Ishikawa (cell line): ENCODE measurements around the gene ITPR2.

Source experiments
- CEBPB ChIP-seq: IDR thresholded peaks from 2 replicates; pipeline ENCODE4 v1.6.1; 2012
- CREB1 ChIP-seq: IDR thresholded peaks from 2 replicates; pipeline ENCODE4 v1.6.1; 2012; ENCODE audit warnings: low read depth
- EGR1 ChIP-seq: IDR thresholded peaks from 2 replicates; pipeline ENCODE4 v1.6.1; 2012
- EP300 ChIP-seq: IDR thresholded peaks from 2 replicates; pipeline ENCODE4 v1.6.1; 2012; ENCODE audit warnings: borderline replicate concordance
- FOXM1 ChIP-seq: IDR thresholded peaks from 2 replicates; pipeline ENCODE4 v1.6.1; 2012; ENCODE audit warnings: low read depth, borderline replicate concordance
- NFIC ChIP-seq: IDR thresholded peaks from 2 replicates; pipeline ENCODE4 v1.6.1; 2012
- RAD21 ChIP-seq: IDR thresholded peaks from 2 replicates; pipeline ENCODE4 v1.6.1; 2012; ENCODE audit warnings: low read depth
- REST ChIP-seq: IDR thresholded peaks from 2 replicates; pipeline ENCODE4 v1.6.1; 2012; ENCODE audit warnings: low read depth, mild to moderate bottlenecking
- TAF1 ChIP-seq: IDR thresholded peaks from 2 replicates; pipeline ENCODE4 v1.6.1; 2012; ENCODE audit warnings: low read depth, mild to moderate bottlenecking
- TCF12 ChIP-seq: IDR thresholded peaks from 2 replicates; pipeline ENCODE4 v1.6.1; 2012; ENCODE audit warnings: low read depth
- TEAD4 ChIP-seq: IDR thresholded peaks from 2 replicates; pipeline ENCODE4 v1.6.1; 2012
- USF1 ChIP-seq: IDR thresholded peaks from 2 replicates; pipeline ENCODE4 v1.6.1; 2012
- YY1 ChIP-seq: IDR thresholded peaks from 2 replicates; pipeline ENCODE4 v1.6.1; 2012; ENCODE audit warnings: low read depth
- ZBTB7A ChIP-seq: IDR thresholded peaks from 2 replicates; pipeline ENCODE4 v1.6.1; 2012; ENCODE audit warnings: low read depth
- TF ChIP-seq, protein P1 (sequence below): IDR thresholded peaks from 2 replicates; pipeline ENCODE4 v1.6.1; 2012

The ITPR2 gene

DNA sequence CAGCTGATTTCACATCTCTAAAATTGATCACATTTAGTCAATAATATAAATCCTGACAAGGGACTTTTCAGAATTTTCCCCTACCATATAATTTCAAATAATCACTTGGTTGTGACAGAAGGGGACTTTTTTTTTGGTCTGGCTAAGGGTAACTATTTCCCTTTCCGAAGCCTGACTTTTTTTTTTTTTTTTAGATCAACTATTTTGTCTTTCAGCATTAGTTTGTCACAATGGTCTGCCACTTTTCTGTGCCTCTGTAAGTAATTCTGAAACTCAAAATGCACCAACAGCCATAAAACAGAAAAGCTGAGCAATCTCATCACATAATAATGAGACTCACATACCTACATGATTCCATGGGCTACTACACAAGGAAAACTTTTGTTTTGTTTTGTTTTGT is 371.2 kb downstream of the ITPR2 start:
- TF ChIP-seq EGR1 (no peak), CREB1 (no peak)

DNA sequence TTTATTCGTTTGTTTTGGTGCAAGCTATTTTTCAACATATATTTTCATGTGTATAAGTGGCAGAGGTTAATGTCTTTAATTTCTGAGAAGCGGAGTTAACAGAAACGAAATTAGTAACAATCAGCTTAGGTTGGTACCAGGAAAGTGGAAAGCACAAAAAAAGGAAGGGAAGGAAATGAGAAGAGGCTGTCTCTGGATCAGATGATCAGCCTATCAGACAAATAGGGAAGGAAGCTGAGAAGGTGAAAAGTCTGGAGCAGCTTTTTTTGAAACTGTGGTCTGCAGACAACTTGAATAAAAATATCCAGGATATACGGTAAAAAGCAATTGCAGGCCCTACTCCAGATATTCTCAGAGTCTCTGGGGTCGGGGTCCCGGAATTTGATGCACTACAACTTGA is 372.6 kb downstream of the ITPR2 start:
- no peak for TF ChIP-seq RAD21
- no peak for TF ChIP-seq REST
- TF ChIP-seq TAF1: no peak
- TF ChIP-seq YY1: no peak
- no peak for TF ChIP-seq ZBTB7A
- no peak for TF ChIP-seq TCF12
- TF ChIP-seq TEAD4: no peak
- TF ChIP-seq USF1: no peak
- TF ChIP-seq NFIC: no peak
- no peak for TF ChIP-seq EGR1
- TF ChIP-seq CREB1: no peak
- TF ChIP-seq, protein P1, sequence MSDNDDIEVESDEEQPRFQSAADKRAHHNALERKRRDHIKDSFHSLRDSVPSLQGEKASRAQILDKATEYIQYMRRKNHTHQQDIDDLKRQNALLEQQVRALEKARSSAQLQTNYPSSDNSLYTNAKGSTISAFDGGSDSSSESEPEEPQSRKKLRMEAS: no peak
- no peak for TF ChIP-seq EP300
- no peak for TF ChIP-seq CEBPB

- no peak for TF ChIP-seq REST
- TF ChIP-seq FOXM1: no peak
These were observed 376.9 kb downstream of the ITPR2 start for GRCh38 chr12:26455936-26456574.

DNA sequence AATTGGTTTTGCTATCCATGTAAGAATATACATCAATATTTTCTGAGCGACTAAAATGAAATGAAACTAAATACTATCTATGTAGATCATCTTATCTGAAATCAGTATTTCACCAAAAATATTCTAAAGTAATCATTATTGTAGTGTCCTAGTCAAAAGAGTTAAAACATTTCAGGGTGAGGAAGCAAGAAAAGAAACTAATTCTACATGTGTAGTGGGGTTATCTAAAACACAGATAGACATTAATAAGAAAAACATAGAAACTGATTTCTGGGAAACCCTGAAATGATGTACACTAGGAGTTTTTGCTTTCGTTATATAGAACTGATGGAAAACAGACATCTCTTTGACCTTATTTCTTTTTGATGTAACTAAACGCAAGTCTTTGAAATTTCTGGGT is 379.7 kb downstream of the ITPR2 start:
- TF ChIP-seq RAD21 (no peak), TCF12 (no peak), ZBTB7A (no peak)

DNA sequence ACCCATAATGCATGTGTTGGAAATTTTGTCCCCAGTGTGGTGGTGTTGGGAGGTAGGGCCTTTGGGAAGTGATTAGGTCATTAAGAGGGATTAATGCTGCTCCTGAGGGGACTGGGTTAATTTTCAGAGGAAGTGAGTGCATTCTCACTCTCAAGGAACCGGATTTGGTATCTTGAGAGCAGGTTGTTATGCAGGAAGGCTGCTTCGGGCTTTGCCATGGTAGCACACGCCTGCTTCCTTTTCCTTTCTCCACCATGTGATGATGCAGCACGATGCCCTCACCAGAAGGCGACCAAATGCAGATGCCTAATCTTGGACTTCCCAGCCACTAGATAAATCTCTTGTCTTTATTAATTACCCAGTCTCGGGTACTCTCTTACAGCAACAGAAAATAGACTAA is 380.5 kb downstream of the ITPR2 start:
- TF ChIP-seq YY1 (no peak), RAD21 (no peak), NFIC (no peak), CREB1 (no peak), CEBPB (no peak), TEAD4 (no peak), TCF12 (no peak), TAF1 (no peak), ZBTB7A (no peak), FOXM1 (no peak), REST (no peak)
- TF ChIP-seq, protein P1: no peak

- TF ChIP-seq EGR1 (no peak), EP300 (no peak), RAD21 (no peak), TAF1 (no peak), TCF12 (no peak), YY1 (no peak), ZBTB7A (no peak), CEBPB (no peak), USF1 (no peak), CREB1 (no peak), REST (no peak), TEAD4 (no peak), NFIC (no peak), FOXM1 (no peak)
- TF ChIP-seq, protein P1: no peak
These were observed 381.2 kb downstream of the ITPR2 start for GRCh38 chr12:26451763-26452162.
